Large intestine (tissue), 3 donors: ENCODE data around the gene SUSD3. TPM values are rescaled to one million over a fixed set of nuclear protein-coding genes. Genes with fewer than 3 reads are reported as not detected.

Experiments
- DNase-seq, 2 donors: peaks; one replicate each; pipeline versions ENCODE4 v3.0.0 to v3.0.0-alpha.2; 2013
- H3K27ac ChIP-seq: one replicate; pipeline ENCODE4 v1.5.1; 2013; ENCODE audit warnings: low read length
- H3K27me3 ChIP-seq: 2 replicates; pipeline ENCODE4 v1.6.1; 2013; ENCODE audit warnings: low read length; ENCODE audit not compliant: control insufficient read depth, insufficient read depth
- H3K36me3 ChIP-seq: 2 replicates; pipeline ENCODE4 v1.6.1; 2013; ENCODE audit warnings: low read length; ENCODE audit not compliant: control insufficient read depth, insufficient read depth
- H3K4me1 ChIP-seq: one replicate; pipeline ENCODE4 v1.6.1; 2013; ENCODE audit warnings: low read length; ENCODE audit not compliant: control insufficient read depth, insufficient read depth
- H3K4me3 ChIP-seq: one replicate; pipeline ENCODE4 v1.5.1; 2013; ENCODE audit warnings: low read length
- H3K9me3 ChIP-seq: one replicate; pipeline ENCODE4 v1.6.1; 2013; ENCODE audit warnings: mild to moderate bottlenecking, low read depth, low read length, moderate library complexity; ENCODE audit not compliant: control insufficient read depth
- WGBS: methylation state at CpG from one replicate; pipeline ENCODE4 v1.1.5; 2013; ENCODE audit warnings: low lambda C conversion rate; ENCODE audit not compliant: insufficient coverage; 5-methylcytosine and 5-hydroxymethylcytosine counted together
- polyA plus RNA-seq: library from polyadenylated mRNA; unstranded; fragments of 120-200 nt; gene quantifications from one replicate; pipeline ENCODE4 v1.2.1, GENCODE V29; 2013

The SUSD3 gene
- polyA plus RNA-seq, 1 donor, result 7.6 TPM

DNA sequence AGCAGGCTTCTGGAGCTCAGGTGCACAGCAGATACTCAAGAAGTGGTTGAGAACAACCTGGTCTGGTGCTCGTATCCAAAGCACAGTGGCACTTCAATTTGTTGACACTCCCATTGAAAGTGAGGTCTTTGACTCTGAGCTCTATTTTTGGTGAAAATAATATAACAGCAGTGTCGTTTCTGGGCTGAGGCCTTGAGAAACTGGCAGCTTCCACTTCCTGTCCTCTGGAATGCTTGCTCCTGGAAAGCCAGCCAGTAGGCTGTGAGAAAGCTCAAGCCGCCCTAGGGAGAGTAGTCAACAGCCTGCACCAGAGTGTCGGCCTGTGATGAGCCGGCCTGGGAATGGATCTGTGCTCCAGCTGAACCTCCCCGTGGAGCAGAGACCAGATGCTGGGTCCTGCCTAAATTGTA is 6.8 kb upstream of the SUSD3 start:
- Histone ChIP-seq H3K9me3 (no peaks in the 10 kb centered on the region), H3K27ac (no peak overlapping the region), H3K4me1 (no peaks in the 10 kb centered on the region), H3K27me3 (no peaks in the 10 kb centered on the region), H3K36me3 (no peaks in the 10 kb centered on the region), H3K4me3 (no peak overlapping the region)
- no CpG with 5 or more reads among the region's 6 CpGs for WGBS
- no peak for DNase-seq

GRCh38 chr9:93052791-93053540 is 5.5 kb upstream of the SUSD3 start:
- Histone ChIP-seq H3K27me3 (no peaks in the 10 kb centered on the region), H3K4me3 (no peak overlapping the region), H3K36me3 (no peaks in the 10 kb centered on the region), H3K27ac (no peak overlapping the region), H3K4me1 (peaks cover 1% of the 10 kb centered on the region), H3K9me3 (no peaks in the 10 kb centered on the region)
- no peak for DNase-seq
- no CpG with 5 or more reads among the region's 15 CpGs for WGBS

GRCh38 chr9:93053781-93054331 is 4.6 kb upstream of the SUSD3 start:
- no peak for DNase-seq
- H3K4me3 ChIP-seq, result no peak overlapping the region
- no peaks in the 10 kb centered on the region for H3K9me3 ChIP-seq
- no peaks in the 10 kb centered on the region for H3K27me3 ChIP-seq
- WGBS, result no CpG with 5 or more reads among the region's 5 CpGs
- no peak overlapping the region for H3K27ac ChIP-seq
- peaks cover 5% of the 10 kb centered on the region for H3K4me1 ChIP-seq
- no peaks in the 10 kb centered on the region for H3K36me3 ChIP-seq

GRCh38 chr9:93054758-93055704 is 3.5 kb upstream of the SUSD3 start:
- no peak for DNase-seq
- Histone ChIP-seq H3K27ac (no peak overlapping the region), H3K4me1 (peaks cover 13% of the 10 kb centered on the region), H3K9me3 (no peaks in the 10 kb centered on the region), H3K27me3 (no peaks in the 10 kb centered on the region), H3K36me3 (no peaks in the 10 kb centered on the region), H3K4me3 (no peak overlapping the region)
- no CpG with 5 or more reads among the region's 11 CpGs for whole genome bisulfite sequencing

GRCh38 chr9:93057042-93057702 is 1.3 kb upstream of the SUSD3 start:
- no peak for DNase-seq
- Histone ChIP-seq H3K27me3 (no peaks in the 10 kb centered on the region), H3K4me3 (no peak overlapping the region), H3K4me1 (peaks cover 27% of the 10 kb centered on the region), H3K9me3 (no peaks in the 10 kb centered on the region), H3K27ac (no peak overlapping the region), H3K36me3 (no peaks in the 10 kb centered on the region)
- WGBS, result no CpG with 5 or more reads among the region's 8 CpGs

- peak overlapping the region; percentile 27 for H3K4me3 ChIP-seq
- no peaks in the 10 kb centered on the region for H3K27me3 ChIP-seq
- H3K4me1 ChIP-seq, result peaks cover 33% of the 10 kb centered on the region
- H3K9me3 ChIP-seq, result no peaks in the 10 kb centered on the region
- no peaks in the 10 kb centered on the region for H3K36me3 ChIP-seq
- no CpG with 5 or more reads among the region's 14 CpGs for WGBS
- DNase-seq, result no peak
- H3K27ac ChIP-seq, result peak overlapping the region; percentile 7
Measured at GRCh38 chr9:93057703-93058354, 672 bp upstream of the SUSD3 start.

DNA sequence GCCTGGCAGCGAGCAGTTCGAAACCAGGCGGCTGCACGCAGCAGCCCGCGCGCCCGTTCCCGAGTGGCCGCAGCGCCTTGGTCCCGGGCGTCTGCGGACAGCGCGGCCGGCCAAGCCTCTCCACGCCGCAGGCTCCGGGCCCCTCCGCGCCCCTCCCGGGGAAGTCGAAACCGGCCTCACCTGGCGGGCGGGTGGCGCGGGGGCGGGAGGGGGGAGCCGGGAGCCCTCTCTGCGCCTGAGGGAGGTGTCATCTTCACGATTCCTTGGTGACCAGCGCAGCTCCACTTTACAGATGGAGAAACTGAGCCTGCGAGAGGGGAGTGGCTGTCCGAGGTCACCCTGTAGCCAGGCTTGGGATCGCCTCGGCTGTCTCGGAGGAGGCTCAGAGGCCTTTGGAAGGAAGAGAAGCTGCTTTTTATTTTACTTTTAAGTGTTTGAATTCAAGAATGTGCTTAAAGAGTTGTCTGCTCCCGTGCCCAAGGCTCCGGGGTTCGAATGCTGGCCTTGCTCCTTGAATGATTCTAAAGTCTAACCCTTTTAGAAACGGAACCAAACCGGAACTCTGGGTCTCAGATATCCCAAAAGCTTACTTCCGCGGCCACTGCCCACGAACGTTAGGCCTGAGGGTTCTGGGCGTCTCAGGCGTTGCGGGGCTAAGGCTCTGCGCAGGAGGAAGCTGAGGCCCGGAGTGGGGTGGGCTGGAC is 662 bp downstream of the SUSD3 start:
- Histone ChIP-seq H3K4me3 (peak overlapping the region; percentile 37), H3K27ac (no peak overlapping the region), H3K9me3 (no peaks in the 10 kb centered on the region), H3K36me3 (no peaks in the 10 kb centered on the region), H3K4me1 (peaks cover 38% of the 10 kb centered on the region), H3K27me3 (no peaks in the 10 kb centered on the region)
- no CpG with 5 or more reads among the region's 53 CpGs for WGBS
- no peak for DNase-seq

DNA sequence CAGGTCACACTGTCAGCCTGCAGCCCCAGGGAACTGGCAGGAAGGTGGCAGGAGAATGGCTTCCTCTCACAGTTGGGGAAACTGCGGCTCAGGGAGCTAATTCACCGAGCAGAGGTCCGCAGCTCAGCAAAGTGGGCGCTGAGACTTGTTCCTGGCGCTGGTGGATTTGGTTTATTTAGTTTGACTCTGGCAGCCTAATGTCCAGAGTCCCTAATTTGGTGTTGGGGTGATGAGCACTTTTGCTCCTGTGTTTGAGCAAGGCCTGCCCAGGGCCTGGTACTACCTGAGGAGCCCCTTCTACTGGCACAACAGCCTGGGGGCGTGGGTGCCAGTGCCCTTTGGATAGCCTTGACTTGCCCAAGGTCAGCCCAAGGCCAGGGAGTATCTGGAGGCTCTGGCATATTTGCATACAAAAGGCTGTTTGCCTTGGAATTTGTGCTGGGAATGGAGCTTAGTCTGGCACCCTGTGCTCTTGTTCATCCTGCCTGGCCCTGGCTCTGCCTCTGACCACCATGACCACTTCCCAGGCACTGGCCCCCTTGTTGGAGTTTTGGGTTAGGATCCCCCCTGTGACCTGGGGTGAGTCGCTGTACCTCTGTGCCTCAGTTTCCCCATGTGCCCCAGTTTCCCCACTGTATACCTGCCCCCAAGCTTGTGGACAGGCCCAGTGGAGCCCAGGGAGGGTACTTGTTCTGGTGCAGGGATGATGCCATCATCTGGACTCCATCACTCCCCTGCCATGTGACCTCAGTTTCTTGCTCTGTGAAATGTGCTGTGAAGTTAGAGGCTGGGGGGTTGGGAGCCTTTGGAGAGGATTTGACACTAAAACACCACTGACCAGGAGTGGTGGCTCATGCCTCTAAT is 1.4 kb downstream of the SUSD3 start:
- Histone ChIP-seq H3K4me1 (peaks cover 38% of the 10 kb centered on the region), H3K27ac (no peak overlapping the region), H3K9me3 (no peaks in the 10 kb centered on the region), H3K36me3 (no peaks in the 10 kb centered on the region), H3K4me3 (no peak overlapping the region), H3K27me3 (no peaks in the 10 kb centered on the region)
- no CpG with 5 or more reads among the region's 7 CpGs for WGBS
- DNase-seq, result no peak

GRCh38 chr9:93060746-93061259 is 2.3 kb downstream of the SUSD3 start:
- DNase-seq, result peak in 1 of 2 donors; percentile 39
- H3K36me3 ChIP-seq, result no peaks in the 10 kb centered on the region
- H3K4me1 ChIP-seq, result peaks cover 38% of the 10 kb centered on the region
- no peaks in the 10 kb centered on the region for H3K9me3 ChIP-seq
- WGBS, result no CpG with 5 or more reads among the region's 8 CpGs
- peak overlapping the region; percentile 73 for H3K27ac ChIP-seq
- no peak overlapping the region for H3K4me3 ChIP-seq
- no peaks in the 10 kb centered on the region for H3K27me3 ChIP-seq
